Mesendoderm (in vitro differentiated cells): ENCODE results near the gene KLHL35.

Experiments used
- DNase-seq: peaks from one replicate; pipeline ENCODE4 v3.0.0; 2013
- H2AK5ac ChIP-seq: 2 replicates; pipeline ENCODE4 v1.6.1; 2013; ENCODE audit warnings: low read length, inconsistent platforms
- H2BK120ac ChIP-seq: 2 replicates; pipeline ENCODE4 v1.6.1; 2013; ENCODE audit warnings: low read depth, mild to moderate bottlenecking, low read length, moderate library complexity, mixed read lengths
- H2BK15ac ChIP-seq: replicated peaks from 2 replicates; pipeline ENCODE4 v1.6.1; 2013; ENCODE audit warnings: low read depth, mild to moderate bottlenecking, moderate library complexity
- H2BK5ac ChIP-seq: 2 replicates; pipeline ENCODE4 v1.6.1; 2013; ENCODE audit warnings: low read length, inconsistent platforms
- H3K18ac ChIP-seq: 2 replicates; pipeline ENCODE4 v1.6.1; 2013; ENCODE audit warnings: mild to moderate bottlenecking, low read length, mixed read lengths
- H3K23ac ChIP-seq: one replicate; pipeline ENCODE4 v1.6.1; 2013; ENCODE audit warnings: low read length
- H3K27ac ChIP-seq: 2 replicates; pipeline ENCODE4 v1.5.1; 2013; ENCODE audit warnings: low read depth, mild to moderate bottlenecking, inconsistent platforms, low read length, moderate library complexity
- H3K27me3 ChIP-seq: 2 replicates; pipeline ENCODE4 v1.6.1; 2013; ENCODE audit warnings: low read length, control low read depth, mild to moderate bottlenecking, inconsistent platforms; ENCODE audit not compliant: insufficient read depth, poor library complexity
- H3K36me3 ChIP-seq: 2 replicates; pipeline ENCODE4 v1.6.1; 2013; ENCODE audit warnings: low read length, inconsistent platforms; ENCODE audit not compliant: control insufficient read depth, insufficient read depth
- H3K4ac ChIP-seq: one replicate; pipeline ENCODE4 v1.6.1; 2013; ENCODE audit warnings: low read depth, mild to moderate bottlenecking, low read length, moderate library complexity
- H3K4me1 ChIP-seq: 2 replicates; pipeline ENCODE4 v1.6.1; 2013; ENCODE audit warnings: low read depth, low read length, inconsistent platforms; ENCODE audit not compliant: control insufficient read depth
- H3K4me2 ChIP-seq: 2 replicates; pipeline ENCODE4 v1.6.1; 2013; ENCODE audit warnings: low read length
- H3K4me3 ChIP-seq: 2 replicates; pipeline ENCODE4 v1.5.1; 2013; ENCODE audit warnings: mild to moderate bottlenecking, low read length
- H3K56ac ChIP-seq: one replicate; pipeline ENCODE4 v1.6.1; 2013; ENCODE audit warnings: low read length
- H3K79me1 ChIP-seq: 2 replicates; pipeline ENCODE4 v1.6.1; 2013; ENCODE audit warnings: low read length, inconsistent platforms
- H3K79me2 ChIP-seq: 2 replicates; pipeline ENCODE4 v1.6.1; 2013; ENCODE audit warnings: mild to moderate bottlenecking, low read length; ENCODE audit not compliant: control insufficient read depth, insufficient read depth
- H3K9ac ChIP-seq: 2 replicates; pipeline ENCODE4 v1.6.1; 2013; ENCODE audit warnings: low read length, inconsistent platforms
- H4K5ac ChIP-seq: one replicate; pipeline ENCODE4 v1.6.1; 2013; ENCODE audit warnings: low read length
- H4K8ac ChIP-seq: one replicate; pipeline ENCODE4 v1.6.1; 2013; ENCODE audit warnings: low read depth, mild to moderate bottlenecking, control low read depth, low read length, moderate library complexity
- WGBS: extraction: QIAGEN DNeasy Blood & Tissue Kit; methylation state at CpG from one replicate; pipeline ENCODE4 v1.1.7; 2013; ENCODE audit warnings: low lambda C conversion rate, missing lambda C conversion rate; ENCODE audit not compliant: insufficient coverage; ENCODE audit errors: extremely low coverage; 5-methylcytosine and 5-hydroxymethylcytosine counted together

The KLHL35 gene

DNA sequence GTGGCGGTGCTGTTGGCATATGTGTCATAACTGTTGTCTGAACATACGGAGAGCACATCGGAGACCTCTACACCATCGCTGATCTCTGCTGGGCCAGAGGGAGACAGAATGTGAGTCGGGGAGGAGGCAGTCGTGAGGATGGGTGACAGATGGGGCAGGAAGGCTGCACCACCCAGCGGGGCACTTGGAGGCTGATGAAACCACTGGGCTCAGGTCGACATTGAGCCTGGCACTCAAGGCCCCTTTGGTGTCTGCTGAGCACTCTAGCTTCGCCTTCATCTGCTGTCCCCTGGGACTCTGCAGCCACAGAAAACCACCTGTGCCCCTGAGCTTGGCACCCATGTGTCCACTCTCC lies 2.5 kb upstream of the KLHL35 start:
- Histone ChIP-seq H2BK15ac (no peak overlapping the region), H2BK5ac (no peak overlapping the region), H3K27me3 (peaks cover 17% of the 10 kb centered on the region), H3K4me1 (peaks cover 3% of the 10 kb centered on the region), H3K18ac (no peak overlapping the region), H3K4me3 (no peak overlapping the region), H3K4ac (no peak overlapping the region), H3K23ac (no peak overlapping the region), H3K79me2 (no peaks in the 10 kb centered on the region), H3K56ac (no peak overlapping the region), H2AK5ac (no peak overlapping the region), H3K79me1 (no peaks in the 10 kb centered on the region), H4K8ac (no peak overlapping the region), H3K4me2 (no peak overlapping the region), H2BK120ac (no peak overlapping the region), H3K27ac (no peak overlapping the region), H3K36me3 (no peaks in the 10 kb centered on the region), H4K5ac (no peak overlapping the region), H3K9ac (no peak overlapping the region)
- DNase-seq: no peak
- no CpG with 5 or more reads among the region's 9 CpGs for WGBS

DNA sequence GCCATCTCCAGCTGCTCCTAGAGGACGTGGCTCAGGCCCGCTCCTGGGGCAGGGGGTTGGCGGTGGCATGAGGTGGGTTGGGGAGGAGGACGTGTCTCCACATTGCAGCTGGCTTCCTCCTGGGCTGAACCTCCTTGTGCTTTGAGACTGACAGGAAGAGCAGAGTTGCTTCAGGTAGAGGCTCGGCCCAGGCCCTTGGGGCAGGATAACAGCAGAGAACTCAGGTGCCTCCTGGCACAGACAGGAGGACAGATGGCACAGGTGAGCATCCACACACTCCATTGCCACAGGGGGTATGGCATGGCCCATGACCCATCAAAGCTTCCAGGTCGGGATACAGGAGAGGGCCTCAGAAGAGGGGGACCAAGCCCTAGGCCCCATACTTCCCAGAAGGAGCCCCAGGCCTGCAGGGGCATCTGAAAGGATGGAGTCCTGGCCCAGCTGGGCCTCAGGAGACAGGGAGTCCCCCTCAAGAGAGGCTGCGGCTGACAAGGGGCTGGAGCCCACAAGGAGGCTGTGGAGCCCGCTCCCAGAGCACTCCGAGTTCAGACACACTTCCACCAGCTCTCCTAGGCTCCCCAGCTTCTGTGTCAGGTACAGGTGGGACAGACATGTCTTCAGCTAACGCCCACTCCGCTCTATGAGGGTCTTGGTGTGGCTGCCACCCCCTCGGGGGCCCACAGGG lies 2.0 kb upstream of the KLHL35 start:
- H3K9ac ChIP-seq: no peak overlapping the region
- no peak overlapping the region for H2BK5ac ChIP-seq
- no peak overlapping the region for H2BK120ac ChIP-seq
- no peak overlapping the region for H3K27ac ChIP-seq
- no peak overlapping the region for H3K23ac ChIP-seq
- peaks cover 3% of the 10 kb centered on the region for H3K4me1 ChIP-seq
- no peak overlapping the region for H4K5ac ChIP-seq
- no peak overlapping the region for H3K4me2 ChIP-seq
- DNase-seq: no peak
- no peaks in the 10 kb centered on the region for H3K79me2 ChIP-seq
- no peak overlapping the region for H3K18ac ChIP-seq
- no peak overlapping the region for H3K4ac ChIP-seq
- H2AK5ac ChIP-seq: no peak overlapping the region
- WGBS: no CpG with 5 or more reads among the region's 12 CpGs
- peaks cover 21% of the 10 kb centered on the region for H3K27me3 ChIP-seq
- H2BK15ac ChIP-seq: no peak overlapping the region
- H3K36me3 ChIP-seq: no peaks in the 10 kb centered on the region
- no peak overlapping the region for H3K56ac ChIP-seq
- no peak overlapping the region for H4K8ac ChIP-seq
- no peak overlapping the region for H3K4me3 ChIP-seq
- H3K79me1 ChIP-seq: no peaks in the 10 kb centered on the region

DNA sequence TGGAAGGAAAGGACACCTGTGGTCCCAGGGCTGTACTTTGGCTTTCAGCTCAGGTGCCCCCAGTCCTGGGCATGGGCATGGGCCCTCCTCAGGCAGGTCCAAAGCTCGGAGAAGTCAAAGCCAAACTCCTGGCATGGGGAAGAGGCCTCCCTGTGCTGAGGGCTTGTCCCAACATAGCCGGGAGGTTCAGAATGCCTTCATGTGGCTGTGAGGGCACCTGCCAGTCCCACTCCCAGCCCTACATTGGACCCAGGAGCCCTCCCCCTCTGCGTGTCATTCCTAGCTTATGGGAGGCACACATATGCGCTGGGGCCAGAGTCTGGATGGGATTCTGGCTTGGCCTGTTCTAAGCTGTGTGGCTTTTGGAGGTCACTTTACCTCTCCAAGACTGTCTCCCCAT lies 1.0 kb upstream of the KLHL35 start:
- Histone ChIP-seq H3K79me2 (no peaks in the 10 kb centered on the region), H2BK5ac (no peak overlapping the region), H2BK120ac (no peak overlapping the region), H3K4me1 (peaks cover 3% of the 10 kb centered on the region), H3K23ac (no peak overlapping the region), H3K36me3 (no peaks in the 10 kb centered on the region), H3K27ac (no peak overlapping the region), H3K4me3 (no peak overlapping the region), H2BK15ac (no peak overlapping the region), H3K18ac (no peak overlapping the region), H4K5ac (no peak overlapping the region), H3K4me2 (no peak overlapping the region), H3K4ac (no peak overlapping the region), H3K56ac (no peak overlapping the region), H3K27me3 (peaks cover 28% of the 10 kb centered on the region), H2AK5ac (no peak overlapping the region), H4K8ac (no peak overlapping the region), H3K9ac (no peak overlapping the region), H3K79me1 (no peaks in the 10 kb centered on the region)
- DNase-seq: no peak
- WGBS: no CpG with 5 or more reads among the region's 4 CpGs

DNA sequence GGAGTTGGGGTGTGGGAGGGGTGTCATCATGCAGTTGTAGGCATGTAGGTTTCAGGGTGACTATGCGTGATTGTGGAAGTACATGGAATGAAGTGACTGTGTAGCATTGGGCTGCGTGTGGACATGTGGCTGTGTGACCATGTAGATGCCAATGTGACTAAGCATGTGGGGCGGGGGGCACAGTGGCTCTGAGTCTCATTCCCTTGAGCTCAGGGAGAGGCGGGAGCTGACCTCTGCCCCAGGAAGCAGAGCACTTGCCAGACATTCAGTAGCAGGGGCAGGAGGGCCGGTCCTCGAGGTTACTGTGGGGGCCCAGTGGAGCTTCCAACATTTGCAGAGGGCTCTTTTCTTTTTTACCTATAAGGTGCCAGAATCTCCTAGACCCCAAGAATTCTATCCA lies 440 bp upstream of the KLHL35 start:
- H3K4me3 ChIP-seq: no peak overlapping the region

DNA sequence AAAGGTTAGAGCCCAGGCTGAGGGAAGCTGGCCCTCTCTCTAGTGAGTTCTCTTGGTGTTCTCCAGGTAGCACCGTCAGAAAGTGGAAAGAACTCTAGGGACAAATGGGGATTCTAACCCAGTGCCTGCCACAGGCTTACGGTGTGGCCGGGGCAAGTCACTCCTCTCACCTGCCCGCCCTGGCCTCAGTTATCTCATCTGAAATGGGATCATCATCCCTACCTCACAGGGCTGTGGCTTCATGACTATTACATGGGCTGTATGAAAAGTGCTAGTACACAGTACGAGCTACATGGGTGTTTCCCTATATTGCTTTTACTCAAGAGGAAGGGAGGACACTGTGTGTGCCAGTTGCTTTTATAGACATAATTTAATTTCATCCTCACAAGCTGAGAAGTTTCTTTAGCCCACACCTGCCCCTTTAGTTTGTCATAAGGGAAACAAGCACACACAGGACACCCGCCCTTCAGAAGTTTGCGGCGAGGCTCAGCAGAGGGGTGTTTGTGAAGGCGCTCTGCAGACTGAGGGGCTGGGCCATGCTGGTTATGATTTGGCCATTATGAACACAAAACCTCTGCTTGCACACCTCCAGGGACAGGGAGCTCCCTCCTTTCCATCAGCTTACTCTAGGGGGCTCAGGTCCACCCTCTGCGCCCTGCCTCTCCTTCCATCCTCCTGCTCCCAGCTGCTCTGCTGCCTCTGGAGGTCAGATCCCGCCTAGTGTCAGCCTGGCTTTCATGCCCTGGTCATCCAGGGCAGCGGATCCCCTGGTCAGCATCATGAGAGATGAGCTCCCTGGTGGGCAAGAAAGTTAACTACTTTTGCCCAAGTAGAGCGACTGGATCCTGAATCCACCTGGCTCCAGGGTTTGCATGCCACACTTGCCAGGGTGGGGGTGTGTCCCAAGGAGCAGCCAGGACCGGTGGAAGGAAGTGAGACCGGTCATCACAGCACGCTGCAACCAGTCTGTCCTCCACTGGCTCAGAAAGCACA lies 1.2 kb downstream of the KLHL35 start:
- Histone ChIP-seq H3K4me2 (no peak overlapping the region), H3K36me3 (no peaks in the 10 kb centered on the region), H2BK5ac (no peak overlapping the region), H3K23ac (no peak overlapping the region), H3K27ac (no peak overlapping the region), H2BK15ac (no peak overlapping the region), H4K5ac (no peak overlapping the region), H3K79me1 (no peaks in the 10 kb centered on the region), H3K18ac (no peak overlapping the region), H2BK120ac (no peak overlapping the region), H3K79me2 (no peaks in the 10 kb centered on the region), H2AK5ac (no peak overlapping the region), H3K27me3 (peaks cover 31% of the 10 kb centered on the region), H3K56ac (no peak overlapping the region), H3K4ac (no peak overlapping the region), H3K9ac (no peak overlapping the region), H3K4me1 (peaks cover 3% of the 10 kb centered on the region), H4K8ac (no peak overlapping the region), H3K4me3 (no peak overlapping the region)
- WGBS: no CpG with 5 or more reads among the region's 16 CpGs
- DNase-seq: peak; percentile 63

More for the DNA sequence above, 440 bp upstream of the KLHL35 start:
- Histone ChIP-seq H3K56ac (no peak overlapping the region), H3K4ac (no peak overlapping the region), H3K27ac (no peak overlapping the region), H3K4me1 (peaks cover 3% of the 10 kb centered on the region), H2BK120ac (no peak overlapping the region), H2BK15ac (no peak overlapping the region), H4K8ac (no peak overlapping the region), H4K5ac (no peak overlapping the region), H3K36me3 (no peaks in the 10 kb centered on the region), H3K4me2 (no peak overlapping the region), H3K79me1 (no peaks in the 10 kb centered on the region), H3K23ac (no peak overlapping the region), H2BK5ac (no peak overlapping the region), H3K18ac (no peak overlapping the region), H3K79me2 (no peaks in the 10 kb centered on the region), H3K27me3 (peaks cover 31% of the 10 kb centered on the region), H2AK5ac (no peak overlapping the region), H3K9ac (no peak overlapping the region)
- DNase-seq: no peak
- whole genome bisulfite sequencing: no CpG with 5 or more reads among the region's 6 CpGs
